CMK (cell line): ENCODE data around the gene HNRNPA3.
"Not testable (repeated sequence)": the region's sequence is repeated elsewhere in the genome, so short reads cannot be mapped to it uniquely, and the experiment has no call there.

Experiments used
- DNase-seq: peaks from one replicate; pipeline ENCODE4 v3.0.0-alpha.2; 2010; ENCODE audit warnings: low read depth

Gene HNRNPA3

GRCh38 chr2:177254433-177255226 is 42.0 kb downstream of the HNRNPA3 start:
- DNase-seq: no peak

GRCh38 chr2:177255227-177255601 is 42.6 kb downstream of the HNRNPA3 start:
- no peak for DNase-seq

GRCh38 chr2:177256026-177256425 is 43.4 kb downstream of the HNRNPA3 start:
- DNase-seq: no peak

DNA sequence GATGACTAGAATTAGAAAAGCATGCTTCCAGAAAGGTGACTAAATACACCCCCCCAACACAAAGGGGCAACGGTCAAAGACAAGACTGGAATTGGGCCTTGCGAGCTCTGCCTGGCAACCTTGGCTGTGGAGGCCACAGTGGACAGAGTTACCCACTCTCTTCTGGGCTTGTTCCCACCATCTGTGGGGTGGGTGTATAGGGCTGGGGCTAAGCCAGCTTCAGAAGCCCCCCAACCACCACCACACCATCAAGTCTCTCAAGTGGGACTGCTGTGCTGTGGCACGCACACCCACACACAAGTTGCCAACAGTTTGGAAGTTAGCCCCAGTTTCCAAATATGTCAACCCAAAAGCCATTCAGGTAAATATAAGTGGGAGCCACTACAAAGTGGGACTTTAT is 44.1 kb downstream of the HNRNPA3 start:
- no peak for DNase-seq

- no peak for DNase-seq
Observed at GRCh38 chr2:177257471-177257870, 44.9 kb downstream of the HNRNPA3 start.

DNA sequence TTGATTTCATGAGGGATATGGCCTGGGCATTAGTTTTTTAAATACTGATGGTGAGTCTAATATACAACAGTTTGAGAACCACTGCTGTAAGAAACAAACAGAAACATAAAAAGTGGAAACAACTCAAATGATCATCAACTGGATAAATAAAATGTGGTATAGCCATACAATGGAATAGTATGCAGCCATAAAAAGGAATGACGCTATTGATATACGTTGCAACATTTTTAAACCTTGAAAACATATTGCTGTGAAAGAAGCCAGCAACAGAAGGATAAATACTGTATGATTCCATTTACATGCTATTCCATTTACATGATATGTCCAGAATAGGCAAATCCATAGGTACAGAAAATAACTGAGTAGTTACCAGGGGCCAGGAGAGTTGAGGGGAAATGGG is 45.5 kb downstream of the HNRNPA3 start:
- DNase-seq: no peak

GRCh38 chr2:177260379-177260778 is 47.8 kb downstream of the HNRNPA3 start:
- no peak for DNase-seq

DNA sequence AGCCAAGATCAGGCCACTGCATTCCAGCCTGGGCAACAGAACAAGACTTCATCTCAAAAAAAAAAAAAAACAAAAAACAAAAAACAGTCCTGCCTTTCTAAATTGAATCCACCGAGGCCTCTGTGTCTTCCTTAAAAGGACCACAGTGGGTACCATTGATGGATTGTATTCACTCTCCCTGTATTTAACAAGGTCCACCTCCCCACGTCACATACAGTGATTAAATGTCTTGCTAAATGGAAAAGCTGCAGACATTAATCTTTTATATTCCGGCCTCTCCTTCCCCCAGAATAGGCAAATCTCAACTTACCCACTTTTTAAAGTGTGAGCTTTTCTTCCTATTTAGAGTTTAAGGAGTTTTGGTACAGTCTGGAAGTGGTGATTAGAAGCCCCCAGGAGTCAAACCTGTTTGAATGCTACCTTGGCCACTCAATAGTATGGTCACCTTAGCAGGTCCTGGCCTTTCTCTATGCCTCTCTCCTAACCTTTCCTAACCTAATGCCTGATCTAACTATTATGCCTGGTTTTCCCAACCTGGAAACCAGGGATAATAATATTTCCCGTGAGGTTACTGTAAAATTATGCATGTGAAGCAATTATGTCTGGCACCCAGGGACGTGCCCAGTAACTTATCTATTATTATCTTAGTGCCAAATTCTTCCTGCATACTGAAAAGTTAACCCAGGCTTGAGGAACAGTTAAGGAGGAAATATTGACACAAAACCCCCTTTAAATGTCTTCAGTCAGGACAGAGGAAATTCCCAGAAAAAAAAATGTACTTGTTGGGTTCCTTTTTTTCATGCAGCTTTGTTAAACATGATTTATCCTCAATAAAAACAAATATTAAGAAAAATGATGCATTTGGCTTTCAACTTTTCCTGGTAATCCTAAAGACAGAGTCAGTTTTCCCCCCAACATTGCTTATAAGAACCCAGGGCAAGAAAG is 48.8 kb downstream of the HNRNPA3 start:
- no peak for DNase-seq

DNA sequence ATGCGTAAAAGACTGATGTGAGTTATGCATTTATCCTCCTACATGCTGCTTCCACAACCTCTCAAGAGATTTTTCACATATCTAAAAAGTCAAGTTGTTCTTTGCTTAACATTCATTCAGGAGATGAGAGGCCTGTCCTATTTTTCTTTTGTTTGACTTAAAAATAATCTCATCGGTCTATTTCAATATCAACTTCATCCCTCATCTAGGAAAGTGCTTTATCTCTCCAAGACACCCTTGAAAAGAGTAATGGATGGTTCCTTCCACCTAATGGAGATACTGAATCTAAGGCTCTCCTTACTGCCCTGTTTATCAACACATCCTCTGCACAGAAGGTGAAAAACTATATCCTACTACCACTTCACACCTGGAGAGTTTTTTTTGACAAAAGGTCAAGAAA is 49.5 kb downstream of the HNRNPA3 start:
- DNase-seq: no peak

- no peak for DNase-seq
Observed at GRCh38 chr2:177262958-177263450, 50.4 kb downstream of the HNRNPA3 start.

DNA sequence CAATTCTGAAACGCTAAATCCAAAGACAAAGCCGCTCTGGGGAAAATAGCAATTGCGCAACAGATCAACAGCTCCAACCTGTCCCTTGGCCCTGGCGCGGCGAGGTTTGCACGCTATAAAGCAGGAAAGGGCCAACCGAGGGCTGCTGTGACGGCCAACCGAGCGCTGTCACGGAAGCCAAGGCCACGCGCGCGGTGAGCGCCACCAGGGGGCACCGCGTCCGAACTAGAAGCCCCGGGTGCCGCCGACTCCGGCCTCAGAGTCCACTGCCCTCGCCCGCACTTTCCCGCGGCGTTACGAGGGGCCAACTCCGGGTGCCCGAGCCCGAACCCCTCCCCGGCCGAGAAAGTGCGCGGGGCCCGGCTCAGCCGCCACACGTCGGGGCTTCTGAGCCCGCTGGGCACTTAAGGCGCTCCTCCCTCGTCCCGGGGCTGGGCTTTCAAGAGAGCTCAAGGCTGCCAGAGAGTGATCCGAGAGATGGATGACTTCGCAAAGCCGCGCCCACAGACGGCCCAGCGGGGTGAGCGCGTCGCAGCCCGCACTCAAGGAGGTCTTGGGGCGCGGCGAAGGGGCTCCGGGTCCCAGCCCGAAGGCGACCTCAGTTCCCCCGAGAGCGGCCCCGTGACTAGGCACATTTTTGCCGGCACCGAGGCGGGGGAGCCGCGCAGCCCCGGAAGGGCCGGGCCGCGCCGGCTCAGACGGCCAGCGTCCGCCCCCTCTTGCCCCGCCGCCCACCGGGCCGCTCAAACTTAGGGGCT is 51.0 kb downstream of the HNRNPA3 start:
- peak; percentile 79 for DNase-seq

GRCh38 chr2:177264209-177264692 is 51.7 kb downstream of the HNRNPA3 start:
- DNase-seq: peak; percentile 36

DNA sequence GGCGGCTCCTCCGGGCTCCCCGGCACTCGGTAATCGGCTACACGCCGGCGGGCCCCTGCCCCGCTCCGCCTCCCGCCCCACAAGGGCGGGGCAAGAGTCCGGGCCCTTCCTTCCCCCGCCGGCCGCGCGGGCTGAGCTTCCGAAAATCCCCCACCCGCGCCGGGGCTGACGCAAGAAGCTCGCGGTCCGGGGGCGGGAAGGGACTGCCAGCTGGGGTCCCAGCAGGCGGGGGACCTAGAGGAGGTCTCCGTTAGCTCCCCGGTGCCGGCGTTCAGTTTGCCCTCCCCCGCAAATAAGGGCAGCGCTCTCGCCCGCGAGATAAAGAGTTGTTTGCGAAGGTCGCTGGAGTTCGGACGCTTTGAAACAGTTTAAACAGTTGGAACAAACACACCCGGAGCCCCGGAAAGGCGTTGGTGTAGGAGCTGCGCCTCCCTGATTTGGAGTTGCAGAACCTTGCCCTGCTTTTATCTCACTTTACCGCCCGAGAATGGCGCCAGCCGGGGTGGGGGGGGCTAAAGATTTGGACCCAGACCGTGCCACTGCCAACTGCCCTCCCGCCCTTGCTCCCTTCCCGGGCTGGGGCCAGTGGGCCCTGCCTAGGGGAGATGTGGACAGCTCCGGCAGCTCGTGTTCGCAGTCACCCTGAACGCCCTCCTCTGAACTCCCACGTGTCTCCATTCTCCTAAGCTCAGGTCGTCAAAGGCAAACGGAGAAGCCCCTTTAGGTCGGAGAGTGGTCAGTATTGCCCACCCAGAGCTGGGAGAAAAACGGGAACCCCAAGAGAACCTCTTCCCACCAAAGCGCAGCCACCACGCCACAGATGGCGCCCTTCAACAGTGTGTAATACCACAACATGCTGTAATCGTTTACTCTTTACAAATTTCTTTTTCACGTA is 52.3 kb downstream of the HNRNPA3 start, which contains the start of gene NFE2L2:
NFE2L2 (minus strand) TSS at position 35 of the 895 bp plus-strand sequence. CDS start 151 bp downstream, outside the sequence.
- DNase-seq: peak; percentile 77

- DNase-seq: no peak
Observed at GRCh38 chr2:177265824-177266817, 53.5 kb downstream of the HNRNPA3 start.

DNA sequence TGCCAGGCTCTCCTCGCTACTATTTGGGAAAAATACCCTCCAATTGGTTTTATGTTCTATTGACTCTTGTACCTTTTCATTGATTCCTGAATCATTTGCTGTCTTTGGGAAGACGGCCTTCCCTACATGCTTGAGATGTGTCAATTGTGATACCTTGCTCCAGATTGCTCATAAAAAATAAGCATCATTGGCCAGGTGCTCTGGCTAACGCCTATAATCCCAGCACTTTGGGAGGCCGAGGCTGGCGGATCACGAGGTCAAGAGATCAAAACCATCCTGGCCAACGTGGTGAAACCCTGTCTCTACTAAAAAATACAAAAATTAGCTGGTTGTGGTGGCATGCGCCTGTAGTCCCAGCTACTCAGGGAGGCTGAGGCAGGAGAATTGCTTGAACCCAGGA is 54.4 kb downstream of the HNRNPA3 start:
- not testable (repeated sequence) for DNase-seq

DNA sequence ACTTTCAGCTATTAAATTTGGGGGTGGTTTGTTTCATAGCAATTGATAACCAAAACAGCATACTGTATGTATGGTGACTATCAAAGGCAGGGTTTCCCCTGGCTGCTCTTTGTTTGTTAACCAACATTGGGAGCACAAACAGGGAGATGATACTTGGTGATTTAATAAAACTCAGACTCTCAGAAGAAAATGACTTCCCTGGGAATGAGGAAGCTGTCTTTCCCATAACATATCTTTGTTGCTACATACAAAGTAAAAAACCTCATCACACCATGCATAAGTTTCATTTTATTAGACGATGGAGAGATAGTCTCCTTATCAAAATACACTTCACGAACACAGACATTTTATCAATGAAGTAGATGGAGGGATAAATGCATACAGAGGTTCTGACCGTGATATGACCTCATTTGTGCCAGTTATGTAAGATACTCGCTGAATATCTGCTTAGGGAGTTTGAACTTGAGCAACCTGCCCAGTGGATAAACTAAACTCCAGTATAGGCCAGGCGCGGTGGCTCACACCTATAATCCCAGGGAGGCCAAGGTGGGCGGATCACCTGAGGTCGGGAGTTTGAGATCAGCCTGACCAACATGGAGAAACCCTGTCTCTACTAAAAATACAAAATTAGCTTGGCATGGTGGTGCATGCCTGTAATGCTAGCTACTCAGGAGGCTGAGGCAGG is 55.7 kb downstream of the HNRNPA3 start:
- DNase-seq: no peak

- no peak for DNase-seq
Observed at GRCh38 chr2:177268901-177269300, 56.3 kb downstream of the HNRNPA3 start.

DNA sequence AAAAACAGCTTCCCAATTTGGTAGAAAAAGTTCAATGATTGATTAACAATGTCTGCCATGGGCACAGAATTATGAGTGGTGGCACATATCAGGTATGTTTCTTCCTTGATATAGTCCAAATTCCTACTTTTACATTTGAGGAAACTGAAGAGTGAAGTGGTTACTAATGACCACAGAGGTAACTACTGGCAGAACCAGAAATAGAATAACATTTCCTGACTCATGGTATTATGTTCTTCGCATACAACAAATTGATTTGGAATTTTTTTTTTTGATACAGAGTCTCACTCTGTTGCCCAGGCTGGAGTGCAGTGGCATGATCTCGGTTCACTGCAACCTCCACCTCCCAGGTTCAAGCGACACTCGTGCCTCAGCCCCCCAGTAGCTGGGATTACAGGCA is 57.9 kb downstream of the HNRNPA3 start:
- DNase-seq: no peak
